ENCODE results near the gene DCLK2. TPM values are rescaled to one million over a fixed set of nuclear protein-coding genes. Genes with fewer than 3 reads are reported as not detected.

Gene DCLK2
- total and polyA plus RNA-seq, 7 experiments from 2014 or later = 0.06 to 0.56 (median 0.11) TPM; not detected in 4

GRCh38 chr4:150258569-150258968 lies 180.3 kb downstream of the DCLK2 start:
- intact Hi-C loops (cut with micrococcal nuclease) = no loop called here
- Histone ChIP-seq H3K36me3 (ENCODE audit: control insufficient read depth in 2 of 3, insufficient read depth in 3 of 3, low read length in 3 of 3) (no peaks in the 10 kb centered on the region), H3K9me3 (ENCODE audit: control insufficient read depth in 2 of 3, low read length in 3 of 3) (no peaks in the 10 kb centered on the region), H3K27ac (ENCODE audit: low read depth, low read length) (no peak overlapping the region), H3K4me3 (ENCODE audit: low read length) (no peak overlapping the region), H3K27me3 (ENCODE audit: control insufficient read depth in 2 of 2, insufficient read depth in 2 of 2, low read length in 2 of 2) (no peaks in the 10 kb centered on the region), H3K4me1 (ENCODE audit: control insufficient read depth in 2 of 2, insufficient read depth in 2 of 2, low read length in 2 of 2) (no peaks in the 10 kb centered on the region)
- Mint-ChIP-seq H3K9me3 (peaks cover 0 to 1% (median 0%) of the 10 kb centered on the region in 11 donors), H3K4me3 (no peak overlapping the region), H3K27ac (peak overlapping the region in 1 of 9 donors; percentile 12), H3K4me1 (peaks cover 0 to 4% (median 0%) of the 10 kb centered on the region in 7 donors), H3K27me3 (no peaks in the 10 kb centered on the region), H3K36me3 (peaks cover 0 to 11% (median 0%) of the 10 kb centered on the region in 5 donors)
- POLR2A ChIA-PET = no interaction called here
- DNase-seq (no peak), ATAC-seq (no peak)
- CTCF ChIA-PET = no interaction called here

- DNase-seq (no peak), ATAC-seq (peak; percentile 4)
- H3K9me3 Mint-ChIP-seq = peaks cover 0 to 1% (median 0%) of the 10 kb centered on the region in 11 donors
- H3K27ac Mint-ChIP-seq = peak overlapping the region in 4 of 9 donors; percentile 37 to 70 (median 49)
- no peak overlapping the region for H3K27ac ChIP-seq (ENCODE audit: low read depth, low read length)
- intact Hi-C loops (cut with micrococcal nuclease) = no loop called here
- POLR2A ChIA-PET = no interaction called here
- peaks cover 0 to 3% (median 0%) of the 10 kb centered on the region in 3 experiments for H3K36me3 ChIP-seq (ENCODE audit: control insufficient read depth in 2 of 3, insufficient read depth in 3 of 3, low read length in 3 of 3)
- no peak overlapping the region for H3K4me3 Mint-ChIP-seq
- no peaks in the 10 kb centered on the region for H3K4me1 ChIP-seq (ENCODE audit: control insufficient read depth in 2 of 2, insufficient read depth in 2 of 2, low read length in 2 of 2)
- H3K4me3 ChIP-seq (ENCODE audit: low read length) = no peak overlapping the region
- no peaks in the 10 kb centered on the region for H3K27me3 ChIP-seq (ENCODE audit: control insufficient read depth in 2 of 2, insufficient read depth in 2 of 2, low read length in 2 of 2)
- peaks cover 0 to 2% (median 0%) of the 10 kb centered on the region in 7 donors for H3K4me1 Mint-ChIP-seq
- CTCF ChIA-PET = no interaction called here
- H3K9me3 ChIP-seq (ENCODE audit: control insufficient read depth in 2 of 3, low read length in 3 of 3) = no peaks in the 10 kb centered on the region
- peaks cover 0 to 24% (median 6%) of the 10 kb centered on the region in 5 donors for H3K36me3 Mint-ChIP-seq
- H3K27me3 Mint-ChIP-seq = no peaks in the 10 kb centered on the region
Measured at GRCh38 chr4:150259861-150260567, 181.8 kb downstream of the DCLK2 start.

- Histone ChIP-seq H3K4me3 (ENCODE audit: low read length) (no peak overlapping the region), H3K36me3 (ENCODE audit: control insufficient read depth in 2 of 3, insufficient read depth in 3 of 3, low read length in 3 of 3) (peaks cover 0 to 11% (median 3%) of the 10 kb centered on the region in 3 experiments), H3K27me3 (ENCODE audit: control insufficient read depth in 2 of 2, insufficient read depth in 2 of 2, low read length in 2 of 2) (no peaks in the 10 kb centered on the region), H3K9me3 (ENCODE audit: control insufficient read depth in 2 of 3, low read length in 3 of 3) (no peaks in the 10 kb centered on the region), H3K4me1 (ENCODE audit: control insufficient read depth in 2 of 2, insufficient read depth in 2 of 2, low read length in 2 of 2) (no peaks in the 10 kb centered on the region), H3K27ac (ENCODE audit: low read depth, low read length) (no peak overlapping the region)
- DNase-seq = no peak
- Mint-ChIP-seq H3K9me3 (peaks cover 0 to 1% (median 0%) of the 10 kb centered on the region in 11 donors), H3K4me1 (peaks cover 0 to 2% (median 0%) of the 10 kb centered on the region in 7 donors), H3K27me3 (no peaks in the 10 kb centered on the region), H3K27ac (peak overlapping the region in 3 of 9 donors; percentile 33 to 48 (median 40)), H3K36me3 (peaks cover 2 to 33% (median 14%) of the 10 kb centered on the region in 5 donors), H3K4me3 (no peak overlapping the region)
- intact Hi-C loops (cut with micrococcal nuclease) = no loop called here
- ATAC-seq = no peak
- CTCF ChIA-PET = no interaction called here
- POLR2A ChIA-PET = no interaction called here
Measured at GRCh38 chr4:150261571-150261970, 183.3 kb downstream of the DCLK2 start.

GRCh38 chr4:150262611-150263010 lies 184.4 kb downstream of the DCLK2 start:
- intact Hi-C loops (cut with micrococcal nuclease) = no loop called here
- POLR2A ChIA-PET = no interaction called here
- CTCF ChIA-PET = no interaction called here

GRCh38 chr4:150264595-150265161 lies 186.4 kb downstream of the DCLK2 start:
- no peaks in the 10 kb centered on the region for H3K27me3 Mint-ChIP-seq
- ChIA-PET CTCF (no interaction called here), POLR2A (no interaction called here)
- peak overlapping the region in 1 of 9 donors; percentile 28 for H3K27ac Mint-ChIP-seq
- H3K4me3 ChIP-seq (ENCODE audit: low read length) = no peak overlapping the region
- H3K36me3 Mint-ChIP-seq = peaks cover 4 to 62% (median 35%) of the 10 kb centered on the region in 5 donors
- no peaks in the 10 kb centered on the region for H3K9me3 ChIP-seq (ENCODE audit: control insufficient read depth in 2 of 3, low read length in 3 of 3)
- no peaks in the 10 kb centered on the region for H3K27me3 ChIP-seq (ENCODE audit: control insufficient read depth in 2 of 2, insufficient read depth in 2 of 2, low read length in 2 of 2)
- no peaks in the 10 kb centered on the region for H3K4me1 ChIP-seq (ENCODE audit: control insufficient read depth in 2 of 2, insufficient read depth in 2 of 2, low read length in 2 of 2)
- DNase-seq = no peak
- intact Hi-C loops (cut with micrococcal nuclease) = no loop called here
- H3K4me1 Mint-ChIP-seq = peaks cover 0 to 9% (median 0%) of the 10 kb centered on the region in 7 donors
- H3K36me3 ChIP-seq (ENCODE audit: control insufficient read depth in 2 of 3, insufficient read depth in 3 of 3, low read length in 3 of 3) = peaks cover 0 to 18% (median 3%) of the 10 kb centered on the region in 3 experiments
- no peak for ATAC-seq
- H3K4me3 Mint-ChIP-seq = no peak overlapping the region
- no peaks in the 10 kb centered on the region for H3K9me3 Mint-ChIP-seq
- H3K27ac ChIP-seq (ENCODE audit: low read depth, low read length) = no peak overlapping the region

More at GRCh38 chr4:150262611-150263010, 184.4 kb downstream of the DCLK2 start:
- Mint-ChIP-seq H3K4me3 (no peak overlapping the region), H3K27me3 (no peaks in the 10 kb centered on the region), H3K36me3 (peaks cover 2 to 44% (median 23%) of the 10 kb centered on the region in 5 donors), H3K9me3 (no peaks in the 10 kb centered on the region), H3K27ac (peak overlapping the region in 2 of 9 donors; percentile 10 to 18), H3K4me1 (peaks cover 0 to 2% (median 0%) of the 10 kb centered on the region in 7 donors)
- H3K36me3 ChIP-seq (ENCODE audit: control insufficient read depth in 2 of 3, insufficient read depth in 3 of 3, low read length in 3 of 3) = peaks cover 0 to 18% (median 3%) of the 10 kb centered on the region in 3 experiments
- ATAC-seq (no peak), DNase-seq (no peak)
- H3K27ac ChIP-seq (ENCODE audit: low read depth, low read length) = no peak overlapping the region
- no peak overlapping the region for H3K4me3 ChIP-seq (ENCODE audit: low read length)
- H3K9me3 ChIP-seq (ENCODE audit: control insufficient read depth in 2 of 3, low read length in 3 of 3) = no peaks in the 10 kb centered on the region
- no peaks in the 10 kb centered on the region for H3K27me3 ChIP-seq (ENCODE audit: control insufficient read depth in 2 of 2, insufficient read depth in 2 of 2, low read length in 2 of 2)
- no peaks in the 10 kb centered on the region for H3K4me1 ChIP-seq (ENCODE audit: control insufficient read depth in 2 of 2, insufficient read depth in 2 of 2, low read length in 2 of 2)

- ChIA-PET POLR2A (no interaction called here), CTCF (no interaction called here)
- DNase-seq = no peak
- H3K9me3 ChIP-seq (ENCODE audit: control insufficient read depth in 2 of 3, low read length in 3 of 3) = no peaks in the 10 kb centered on the region
- no peaks in the 10 kb centered on the region for H3K4me1 ChIP-seq (ENCODE audit: control insufficient read depth in 2 of 2, insufficient read depth in 2 of 2, low read length in 2 of 2)
- peaks cover 0 to 21% (median 3%) of the 10 kb centered on the region in 3 experiments for H3K36me3 ChIP-seq (ENCODE audit: control insufficient read depth in 2 of 3, insufficient read depth in 3 of 3, low read length in 3 of 3)
- no peaks in the 10 kb centered on the region for H3K27me3 ChIP-seq (ENCODE audit: control insufficient read depth in 2 of 2, insufficient read depth in 2 of 2, low read length in 2 of 2)
- peaks cover 0 to 9% (median 0%) of the 10 kb centered on the region in 7 donors for H3K4me1 Mint-ChIP-seq
- intact Hi-C loops (cut with micrococcal nuclease) = no loop called here
- H3K36me3 Mint-ChIP-seq = peaks cover 4 to 74% (median 44%) of the 10 kb centered on the region in 5 donors
- no peak overlapping the region for H3K27ac ChIP-seq (ENCODE audit: low read depth, low read length)
- H3K9me3 Mint-ChIP-seq = no peaks in the 10 kb centered on the region
- no peaks in the 10 kb centered on the region for H3K27me3 Mint-ChIP-seq
- H3K4me3 Mint-ChIP-seq = no peak overlapping the region
- no peak overlapping the region for H3K27ac Mint-ChIP-seq
- ATAC-seq = no peak
- H3K4me3 ChIP-seq (ENCODE audit: low read length) = no peak overlapping the region
Measured at GRCh38 chr4:150265806-150266205, 187.6 kb downstream of the DCLK2 start.
